Breast epithelium (tissue), 4 donors: ENCODE measurements around the gene SLCO2B1. TPM values are rescaled to one million over a fixed set of nuclear protein-coding genes. Genes with fewer than 3 reads are reported as not detected.

ENCODE experiments used
- DNase-seq, 2 donors: peaks; one replicate each; pipeline ENCODE4 v3.0.0-alpha.2; 2019; ENCODE audit warnings: low spot score in 2 of 2
- H3K27ac ChIP-seq, 2 donors: fragments of 200-600 bp; sonication (generic) in 1 of 2; one replicate each; pipeline ENCODE4 v1.5.1; 2016 to 2019; ENCODE audit warnings: mild to moderate bottlenecking in 1 of 2
- H3K27me3 ChIP-seq, 2 donors: fragments of 200-600 bp; sonication (generic) in 1 of 2; one replicate each; pipeline versions ENCODE4 v1.5.1 to v1.6.0; 2017 to 2019; ENCODE audit warnings: control low read depth in 1 of 2, mild to moderate bottlenecking in 1 of 2
- H3K36me3 ChIP-seq: fragments of 200-600 bp; one replicate; pipeline ENCODE4 v1.5.1; 2019
- H3K4me1 ChIP-seq, 2 donors: fragments of 200-600 bp; sonication (generic); one replicate each; pipeline ENCODE4 v1.5.1; 2016 to 2019; ENCODE audit warnings: control low read depth in 1 of 2
- H3K4me3 ChIP-seq, 3 donors: fragments of 200-600 bp; sonication (generic); 1 replicate in 2 of 3; 2 replicates in 1 of 3; pipeline ENCODE4 v1.5.1; 2016 to 2019; ENCODE audit warnings: mild to moderate bottlenecking in 3 of 3, moderate library complexity in 2 of 3
- H3K9me3 ChIP-seq, 2 donors: fragments of 200-600 bp; sonication (generic) in 1 of 2; one replicate each; pipeline ENCODE4 v1.5.1; 2016 to 2019; ENCODE audit warnings: control low read depth in 1 of 2
- POLR2A ChIP-seq: fragments of 450-650 bp; IDR thresholded peaks from one replicate; pipeline ENCODE4 v1.6.1; 2016; ENCODE audit warnings: antibody characterized with exemption, mild to moderate bottlenecking, moderate library complexity
- POLR2AphosphoS5 ChIP-seq, 3 donors: sonication (generic); formaldehyde crosslinking; IDR thresholded peaks; one replicate each; pipeline ENCODE4 v1.6.1; 2017; ENCODE audit warnings: antibody characterized with exemption in 3 of 3
- intact Hi-C: fragments of 100-400 bp; cut with DNase I; formaldehyde crosslinking; loops from one replicate; pipeline ENCODE4 v1.15.1; 2023; ENCODE audit warnings: low total_unique reads
- total RNA-seq, 3 donors: library from RNA; depleted of rRNA; stranded (reverse); fragments of >200 nt; gene quantifications; one replicate each; pipeline ENCODE4 v1.1.0, GENCODE V29; 2016
- TF ChIP-seq, protein P1 (sequence below), 3 donors: fragments of 450-650 bp; IDR thresholded peaks; one replicate each; pipeline ENCODE4 v1.5.1; 2016 to 2017; ENCODE audit warnings: antibody characterized with exemption in 3 of 3, mild to moderate bottlenecking in 3 of 3, moderate library complexity in 3 of 3

SLCO2B1 gene
- total RNA-seq, 3 donors from 2014 or later = 23.9 to 86.9 (median 32.3) TPM

GRCh38 chr11:75189911-75190310, 39.0 kb downstream of the SLCO2B1 start:
- intact Hi-C loops = no loop called here
- no peaks in the 10 kb centered on the region for H3K36me3 ChIP-seq

GRCh38 chr11:75190652-75191329, 39.9 kb downstream of the SLCO2B1 start:
- H3K4me1 ChIP-seq = peaks cover 0 to 5% of the 10 kb centered on the region in 2 donors
- intact Hi-C loops = no loop called here
- TF ChIP-seq POLR2AphosphoS5 (IDR thresholded peaks at IDR 0.05) (no peak), POLR2A (no peak)
- TF ChIP-seq, protein P1, sequence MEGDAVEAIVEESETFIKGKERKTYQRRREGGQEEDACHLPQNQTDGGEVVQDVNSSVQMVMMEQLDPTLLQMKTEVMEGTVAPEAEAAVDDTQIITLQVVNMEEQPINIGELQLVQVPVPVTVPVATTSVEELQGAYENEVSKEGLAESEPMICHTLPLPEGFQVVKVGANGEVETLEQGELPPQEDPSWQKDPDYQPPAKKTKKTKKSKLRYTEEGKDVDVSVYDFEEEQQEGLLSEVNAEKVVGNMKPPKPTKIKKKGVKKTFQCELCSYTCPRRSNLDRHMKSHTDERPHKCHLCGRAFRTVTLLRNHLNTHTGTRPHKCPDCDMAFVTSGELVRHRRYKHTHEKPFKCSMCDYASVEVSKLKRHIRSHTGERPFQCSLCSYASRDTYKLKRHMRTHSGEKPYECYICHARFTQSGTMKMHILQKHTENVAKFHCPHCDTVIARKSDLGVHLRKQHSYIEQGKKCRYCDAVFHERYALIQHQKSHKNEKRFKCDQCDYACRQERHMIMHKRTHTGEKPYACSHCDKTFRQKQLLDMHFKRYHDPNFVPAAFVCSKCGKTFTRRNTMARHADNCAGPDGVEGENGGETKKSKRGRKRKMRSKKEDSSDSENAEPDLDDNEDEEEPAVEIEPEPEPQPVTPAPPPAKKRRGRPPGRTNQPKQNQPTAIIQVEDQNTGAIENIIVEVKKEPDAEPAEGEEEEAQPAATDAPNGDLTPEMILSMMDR (IDR thresholded peaks at IDR 0.05) = no peak
- no peak overlapping the region for H3K4me3 ChIP-seq
- DNase-seq = no peak
- H3K36me3 ChIP-seq = no peaks in the 10 kb centered on the region
- no peak overlapping the region for H3K27ac ChIP-seq
- no peaks in the 10 kb centered on the region for H3K9me3 ChIP-seq
- no peaks in the 10 kb centered on the region for H3K27me3 ChIP-seq

More at GRCh38 chr11:75189911-75190310, 39.0 kb downstream of the SLCO2B1 start:
- Histone ChIP-seq H3K4me3 (no peak overlapping the region), H3K9me3 (no peaks in the 10 kb centered on the region), H3K27ac (no peak overlapping the region), H3K27me3 (no peaks in the 10 kb centered on the region), H3K4me1 (peaks cover 0 to 5% of the 10 kb centered on the region in 2 donors)
- TF ChIP-seq, protein P1 (IDR thresholded peaks at IDR 0.05) = no peak
- TF ChIP-seq POLR2A (no peak), POLR2AphosphoS5 (IDR thresholded peaks at IDR 0.05) (no peak)
- DNase-seq = no peak

DNA sequence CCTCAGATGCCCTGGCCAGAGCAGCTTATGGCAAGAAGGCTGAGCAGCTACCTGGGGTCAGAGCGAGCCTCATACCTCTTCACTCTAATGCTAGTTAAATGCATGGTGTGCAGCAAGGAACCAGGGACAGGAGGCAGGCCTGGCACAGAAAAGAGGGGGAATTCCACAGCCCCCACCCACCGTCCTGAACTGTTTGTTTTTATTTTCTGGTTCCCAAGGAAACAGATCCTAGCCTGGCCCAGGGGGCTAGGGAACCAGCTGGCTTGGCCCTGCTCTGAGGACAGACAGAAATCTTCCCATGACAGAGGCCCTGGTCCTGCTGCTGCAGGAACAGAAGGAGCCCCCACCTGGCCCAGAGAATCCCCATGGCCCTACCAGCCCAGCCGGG, 40.4 kb downstream of the SLCO2B1 start:
- Histone ChIP-seq H3K9me3 (no peaks in the 10 kb centered on the region), H3K4me1 (peaks cover 0 to 5% of the 10 kb centered on the region in 2 donors), H3K27ac (no peak overlapping the region), H3K27me3 (no peaks in the 10 kb centered on the region), H3K4me3 (no peak overlapping the region), H3K36me3 (no peaks in the 10 kb centered on the region)
- intact Hi-C loops = no loop called here
- TF ChIP-seq POLR2AphosphoS5 (IDR thresholded peaks at IDR 0.05) = no peak
- DNase-seq = no peak

DNA sequence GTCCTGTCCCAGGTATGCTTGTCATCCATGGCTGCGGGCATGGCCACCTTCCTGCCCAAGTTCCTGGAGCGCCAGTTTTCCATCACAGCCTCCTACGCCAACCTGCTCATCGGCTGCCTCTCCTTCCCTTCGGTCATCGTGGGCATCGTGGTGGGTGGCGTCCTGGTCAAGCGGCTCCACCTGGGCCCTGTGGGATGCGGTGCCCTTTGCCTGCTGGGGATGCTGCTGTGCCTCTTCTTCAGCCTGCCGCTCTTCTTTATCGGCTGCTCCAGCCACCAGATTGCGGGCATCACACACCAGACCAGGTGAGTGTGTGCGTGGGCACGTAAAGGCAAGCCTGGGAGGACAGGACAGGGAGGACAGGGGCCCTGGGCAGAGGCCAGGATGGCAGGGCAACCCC, 42.4 kb downstream of the SLCO2B1 start:
- no peak overlapping the region for H3K4me3 ChIP-seq
- no peak for DNase-seq
- peaks cover 0 to 5% of the 10 kb centered on the region in 2 donors for H3K4me1 ChIP-seq

DNA sequence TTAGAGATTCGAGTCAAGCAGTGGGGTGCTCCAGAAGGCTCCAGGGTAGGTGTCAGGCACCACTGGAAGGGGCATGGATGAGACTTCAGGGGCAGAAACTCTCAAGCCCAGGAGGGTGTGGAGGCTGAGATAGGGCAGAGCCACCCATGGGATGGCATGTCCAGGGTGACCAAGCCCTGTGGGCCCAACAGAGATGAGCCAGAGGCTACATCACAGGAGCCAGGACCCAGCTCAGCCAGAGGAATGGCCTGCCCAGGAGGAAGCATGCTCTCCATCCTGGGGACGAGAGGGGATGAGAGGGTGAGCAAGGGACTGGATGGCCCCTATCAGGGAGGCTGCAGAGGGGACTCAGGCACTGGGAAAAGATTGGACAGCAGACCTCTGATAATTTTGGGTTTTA, 42.8 kb downstream of the SLCO2B1 start:
- DNase-seq = no peak

More for the DNA sequence above, 42.4 kb downstream of the SLCO2B1 start:
- no peak for TF ChIP-seq POLR2AphosphoS5 (IDR thresholded peaks at IDR 0.05)
- intact Hi-C loops = no loop called here
- Histone ChIP-seq H3K27me3 (no peaks in the 10 kb centered on the region), H3K9me3 (no peaks in the 10 kb centered on the region), H3K36me3 (no peaks in the 10 kb centered on the region), H3K27ac (peak overlapping the region in 1 of 2 donors; percentile 53)

DNA sequence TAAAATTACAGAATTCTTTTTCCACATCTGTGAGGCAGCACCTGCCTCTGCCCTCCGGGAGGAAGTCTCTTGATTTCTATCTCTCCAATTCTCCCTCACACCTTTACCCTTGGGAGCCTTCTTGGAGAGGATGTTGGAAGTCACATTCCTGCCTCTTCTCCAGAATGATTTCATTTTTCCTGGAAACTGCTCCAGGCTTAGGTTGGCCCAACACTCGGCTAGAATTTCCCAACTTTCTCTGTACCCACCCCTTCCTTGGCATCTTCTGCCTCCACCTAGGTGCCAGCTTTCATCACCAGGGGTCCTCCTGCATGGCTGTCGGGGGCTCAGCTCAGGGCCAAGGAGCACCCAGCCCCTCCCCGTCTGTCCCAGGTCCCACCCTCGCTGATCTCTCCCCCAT, 43.2 kb downstream of the SLCO2B1 start:
- Histone ChIP-seq H3K4me1 (peaks cover 0 to 5% of the 10 kb centered on the region in 2 donors), H3K4me3 (no peak overlapping the region), H3K9me3 (no peaks in the 10 kb centered on the region), H3K36me3 (no peaks in the 10 kb centered on the region), H3K27ac (peak overlapping the region; percentile 27 to 72), H3K27me3 (no peaks in the 10 kb centered on the region)
- intact Hi-C loops = no loop called here
- no peak for TF ChIP-seq POLR2AphosphoS5 (IDR thresholded peaks at IDR 0.05)
- TF ChIP-seq POLR2A = no peak
- TF ChIP-seq, protein P1 (IDR thresholded peaks at IDR 0.05) = no peak
- peak in 1 of 2 donors; percentile 38 for DNase-seq

More for the DNA sequence above, 42.8 kb downstream of the SLCO2B1 start:
- Histone ChIP-seq H3K36me3 (no peaks in the 10 kb centered on the region), H3K27ac (peak overlapping the region in 1 of 2 donors; percentile 53), H3K27me3 (no peaks in the 10 kb centered on the region), H3K4me3 (no peak overlapping the region), H3K4me1 (peaks cover 0 to 5% of the 10 kb centered on the region in 2 donors), H3K9me3 (no peaks in the 10 kb centered on the region)
- TF ChIP-seq, protein P1 (IDR thresholded peaks at IDR 0.05) = no peak
- no peak for TF ChIP-seq POLR2AphosphoS5 (IDR thresholded peaks at IDR 0.05)
- TF ChIP-seq POLR2A = no peak
- intact Hi-C loops = no loop called here
